Measurements from ENCODE around the gene ZCCHC3. TPM values are rescaled to one million over a fixed set of nuclear protein-coding genes. Genes with fewer than 3 reads are reported as not detected.

ZCCHC3 gene
- total and polyA plus RNA-seq, 2 experiments from 2014 or later, result 26.5 to 66.3 TPM

- no peak overlapping the region for H3K27ac Mint-ChIP-seq
- H3K36me3 Mint-ChIP-seq (ENCODE audit: low read depth), result peaks cover 31% of the 10 kb centered on the region
- no peak for TF ChIP-seq ZNF331 (CRISPR knock-in tag; IDR thresholded peaks at IDR 0.05; ENCODE audit: low read depth)
- no peak for TF ChIP-seq POLR2AphosphoS5 (IDR thresholded peaks at IDR 0.05; ENCODE audit: low read depth)
- no peak for TF ChIP-seq CREB1 (CRISPR knock-in tag; IDR thresholded peaks at IDR 0.05; ENCODE audit: low read depth)
- no peak for TF ChIP-seq NANOG (IDR thresholded peaks at IDR 0.05; ENCODE audit: borderline replicate concordance)
- Histone ChIP-seq H2AFZ (no peak overlapping the region), H3K27ac (ENCODE audit: low read depth) (no peak overlapping the region), H3K4me3 (no peak overlapping the region), H4K20me1 (replicated peaks; ENCODE audit: insufficient read depth) (peaks cover 5% of the 10 kb centered on the region; the same call in 1 of the 2 replicates), H3K4me2 (no peak overlapping the region), H3K9me2 (ENCODE audit: insufficient read depth) (no peaks in the 10 kb centered on the region), H3K27me3 (ENCODE audit: insufficient read depth) (peaks cover 37% of the 10 kb centered on the region), H3F3A (replicated peaks; ENCODE audit: low read depth) (peaks cover 28% of the 10 kb centered on the region), H3K79me2 (replicated peaks; ENCODE audit: insufficient read depth) (peaks cover 36% of the 10 kb centered on the region), H3K4me1 (ENCODE audit: insufficient read depth) (peaks cover 29% of the 10 kb centered on the region), H3K36me3 (ENCODE audit: insufficient read depth) (no peaks in the 10 kb centered on the region)
- H3K27me3 Mint-ChIP-seq (ENCODE audit: insufficient read depth, low read depth, poor library complexity), result peaks cover 26% of the 10 kb centered on the region
- H3K4me3 Mint-ChIP-seq, result peak overlapping the region; percentile 23; the same call in 2 of the 3 replicates
- peaks cover 5% of the 10 kb centered on the region; the same call in 2 of the 3 replicates for H3K9me3 Mint-ChIP-seq
- H3K4me1 Mint-ChIP-seq, result peaks cover 20% of the 10 kb centered on the region
- ATAC-seq, result no peak
- DNase-seq (ENCODE audit: low spot score), result no peak
Observed at GRCh38 chr20:295804-296203, 1.6 kb upstream of the ZCCHC3 start.

- Histone ChIP-seq H3K4me3 (peak overlapping the region; percentile 97), H2AFZ (no peak overlapping the region), H4K20me1 (replicated peaks; ENCODE audit: insufficient read depth) (peaks cover 5% of the 10 kb centered on the region; the same call in 1 of the 2 replicates), H3K4me2 (peak overlapping the region; percentile 81), H3K79me2 (replicated peaks; ENCODE audit: insufficient read depth) (peaks cover 41% of the 10 kb centered on the region), H3K36me3 (ENCODE audit: insufficient read depth) (no peaks in the 10 kb centered on the region), H3K27me3 (ENCODE audit: insufficient read depth) (peaks cover 26% of the 10 kb centered on the region), H3K9me2 (ENCODE audit: insufficient read depth) (0 out of 2 replicates have a peak, but pooled peaks cover 3% of the 10 kb centered on the region), H3K27ac (ENCODE audit: low read depth) (peak overlapping the region; percentile 87; the same call in 1 of the 2 replicates), H3K4me1 (ENCODE audit: insufficient read depth) (peaks cover 36% of the 10 kb centered on the region), H3F3A (replicated peaks; ENCODE audit: low read depth) (peaks cover 33% of the 10 kb centered on the region)
- Mint-ChIP-seq H3K4me1 (peaks cover 40% of the 10 kb centered on the region), H3K27me3 (ENCODE audit: insufficient read depth, low read depth, poor library complexity) (peaks cover 32% of the 10 kb centered on the region), H3K36me3 (ENCODE audit: low read depth) (peaks cover 44% of the 10 kb centered on the region), H3K4me3 (peak overlapping the region; percentile 98), H3K9me3 (peaks cover 5% of the 10 kb centered on the region), H3K27ac (peak overlapping the region; percentile 98)
- DNase-seq (ENCODE audit: low spot score) (peak; percentile 51), ATAC-seq (no peak; the same call in 1 of the 3 replicates)
- 0 out of 2 replicates have a peak, but pooled peaks have one; percentile 57 for TF ChIP-seq POLR2AphosphoS5 (IDR thresholded peaks at IDR 0.05; ENCODE audit: low read depth)
- no peak for TF ChIP-seq NANOG (IDR thresholded peaks at IDR 0.05; ENCODE audit: borderline replicate concordance)
- TF ChIP-seq EZH2 (IDR thresholded peaks at IDR 0.05; ENCODE audit: low read depth, unreplicated experiment), result no peak
- TF ChIP-seq STAT1 (IDR thresholded peaks at IDR 0.05; ENCODE audit: unreplicated experiment), result no peak
- TF ChIP-seq JUNB (IDR thresholded peaks at IDR 0.05; ENCODE audit: unreplicated experiment), result no peak
Observed at GRCh38 chr20:297925-298775, 780 bp downstream of the ZCCHC3 start.

- peaks cover 41% of the 10 kb centered on the region for H3K79me2 ChIP-seq (replicated peaks; ENCODE audit: insufficient read depth)
- H3K4me3 Mint-ChIP-seq, result peak overlapping the region; percentile 98
- H3K4me1 ChIP-seq (ENCODE audit: insufficient read depth), result peaks cover 36% of the 10 kb centered on the region
- no peak overlapping the region; the same call in 1 of the 2 replicates for H3K27ac ChIP-seq (ENCODE audit: low read depth)
- no peak overlapping the region for H2AFZ ChIP-seq
- H3K4me1 Mint-ChIP-seq, result peaks cover 42% of the 10 kb centered on the region
- DNase-seq (ENCODE audit: low spot score), result no peak
- H3K4me3 ChIP-seq, result peak overlapping the region; percentile 97
- H4K20me1 ChIP-seq (replicated peaks; ENCODE audit: insufficient read depth), result peaks cover 5% of the 10 kb centered on the region; the same call in 1 of the 2 replicates
- peak overlapping the region; percentile 98 for H3K27ac Mint-ChIP-seq
- peaks cover 32% of the 10 kb centered on the region for H3K27me3 Mint-ChIP-seq (ENCODE audit: insufficient read depth, low read depth, poor library complexity)
- TF ChIP-seq ETS1 (IDR thresholded peaks at IDR 0.05) (no peak), EZH2 (IDR thresholded peaks at IDR 0.05; ENCODE audit: low read depth, unreplicated experiment) (no peak), JUNB (IDR thresholded peaks at IDR 0.05; ENCODE audit: unreplicated experiment) (no peak), CREB1 (CRISPR knock-in tag; IDR thresholded peaks at IDR 0.05; ENCODE audit: low read depth) (no peak), EZH2phosphoT487 (IDR thresholded peaks at IDR 0.05; ENCODE audit: unreplicated experiment) (no peak), ZNF331 (CRISPR knock-in tag; IDR thresholded peaks at IDR 0.05; ENCODE audit: low read depth) (no peak), NANOG (IDR thresholded peaks at IDR 0.05; ENCODE audit: borderline replicate concordance) (no peak), REST (IDR thresholded peaks at IDR 0.05; ENCODE audit: unreplicated experiment) (no peak), STAT1 (IDR thresholded peaks at IDR 0.05; ENCODE audit: unreplicated experiment) (no peak)
- peak overlapping the region; percentile 81 for H3K4me2 ChIP-seq
- peaks cover 22% of the 10 kb centered on the region for H3K27me3 ChIP-seq (ENCODE audit: insufficient read depth)
- peaks cover 48% of the 10 kb centered on the region for H3K36me3 Mint-ChIP-seq (ENCODE audit: low read depth)
- no peak for ATAC-seq
- H3K9me3 Mint-ChIP-seq, result peaks cover 5% of the 10 kb centered on the region
- peaks cover 33% of the 10 kb centered on the region for H3F3A ChIP-seq (replicated peaks; ENCODE audit: low read depth)
- H3K9me2 ChIP-seq (ENCODE audit: insufficient read depth), result 0 out of 2 replicates have a peak, but pooled peaks cover 3% of the 10 kb centered on the region
- no peaks in the 10 kb centered on the region for H3K36me3 ChIP-seq (ENCODE audit: insufficient read depth)
Observed at GRCh38 chr20:298776-299391, 1.5 kb downstream of the ZCCHC3 start.

Measured in GM23338 (cell line).